HG03280 (cell line): ENCODE measurements around the gene HOXC11.
A peak's percentile ranks its signal among the peaks of the same experiment; 100 is the strongest.

Source experiments
- ATAC-seq: cut with Tn5 transposase; IDR thresholded peaks from one replicate; pipeline ENCODE4 v1.9.1; 2021; ENCODE audit warnings: mild to moderate bottlenecking, moderate library complexity; ENCODE audit not compliant: unreplicated experiment

The HOXC11 gene

DNA sequence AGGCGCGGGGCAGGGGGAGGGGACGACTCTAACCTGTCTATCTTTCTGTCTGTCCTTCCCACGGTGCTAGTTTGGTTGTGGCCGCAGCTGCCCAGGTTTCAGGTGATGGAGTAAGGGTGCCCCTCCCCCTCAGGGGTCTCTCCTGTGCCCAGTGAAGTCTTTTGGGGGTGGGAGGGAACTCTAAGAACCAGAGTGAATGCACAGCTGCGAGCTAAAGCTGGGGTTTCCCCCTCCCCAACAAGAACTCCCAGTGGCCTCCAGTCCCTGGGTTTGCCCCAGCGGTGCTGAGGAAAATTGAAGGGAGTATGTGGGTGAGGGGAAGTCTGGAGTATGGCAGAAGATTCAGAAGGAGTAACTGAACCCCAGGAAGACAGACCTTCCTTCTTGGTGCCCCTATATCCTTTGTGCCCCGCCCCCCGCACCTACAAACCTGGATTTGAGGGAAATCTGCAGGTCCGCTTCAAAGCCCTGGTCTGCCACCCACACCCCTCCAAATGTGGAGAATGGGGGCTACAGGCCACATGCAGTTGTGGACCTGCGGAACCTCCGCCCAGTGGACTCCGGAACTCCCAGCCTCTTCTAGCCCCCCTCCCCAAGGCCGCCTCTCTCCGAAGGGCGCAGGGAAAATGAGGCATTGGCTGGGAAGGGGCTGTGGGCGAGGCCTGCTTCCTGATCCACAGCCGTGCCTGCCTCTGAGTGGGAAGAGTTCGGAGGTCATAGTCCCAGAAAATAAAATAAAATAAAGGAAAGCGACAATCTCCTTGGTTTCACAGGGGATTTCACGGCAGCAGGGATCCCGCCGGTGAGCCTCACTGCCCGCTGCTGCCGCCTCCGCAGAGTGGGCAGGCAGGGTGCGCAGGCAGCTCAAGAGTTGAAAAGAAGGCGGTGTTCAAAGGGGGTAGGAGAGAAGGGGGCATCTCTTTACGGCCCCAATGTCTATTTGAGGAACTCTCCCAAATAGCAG, 23.6 kb downstream of the HOXC11 start:
- ATAC-seq: no peak

DNA sequence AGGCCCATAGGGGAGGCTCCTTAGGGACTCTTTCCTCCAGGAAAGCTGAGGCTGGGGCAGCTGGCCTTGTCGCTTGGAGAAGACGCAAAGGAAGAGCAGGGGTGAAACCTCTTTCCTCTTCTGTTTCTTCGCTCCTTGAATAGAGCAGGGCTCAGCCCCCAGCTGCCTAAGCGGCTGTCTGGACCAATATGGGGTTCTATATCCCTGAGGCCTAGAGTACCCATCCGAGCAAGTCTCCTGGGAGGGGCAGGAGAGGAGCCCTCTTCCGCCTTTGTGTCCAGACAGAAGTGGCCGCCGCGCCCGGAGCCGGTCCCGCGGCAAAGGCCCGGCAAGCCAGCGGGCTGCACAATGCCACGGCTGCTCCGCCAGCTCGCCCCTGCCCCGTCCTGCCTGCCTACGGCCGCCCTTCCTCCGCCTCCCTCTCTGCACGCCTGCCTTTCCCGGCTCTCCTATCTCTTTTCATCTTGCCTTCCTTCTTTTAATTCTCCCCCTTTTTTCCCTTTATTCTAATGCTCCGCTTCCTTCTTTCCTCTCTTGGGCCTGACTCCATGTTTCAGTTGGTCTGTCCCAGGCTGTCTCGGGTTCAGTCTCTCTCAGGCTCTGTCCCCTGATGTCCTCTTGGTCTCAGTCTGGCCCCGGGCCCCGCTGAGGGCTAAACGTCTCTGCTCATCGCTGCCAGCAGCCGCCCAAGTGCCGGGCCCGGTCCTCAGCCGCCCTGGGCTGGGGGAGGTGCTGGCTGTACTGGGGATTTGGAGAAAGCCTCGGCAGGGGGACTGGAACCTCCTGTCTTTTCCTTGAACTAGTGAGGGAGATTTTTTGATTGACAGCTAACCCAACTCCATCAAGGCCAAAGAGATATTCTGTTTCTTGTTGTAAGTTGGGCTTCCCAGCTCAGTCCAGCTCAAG, 24.5 kb downstream of the HOXC11 start:
- no peak for ATAC-seq

DNA sequence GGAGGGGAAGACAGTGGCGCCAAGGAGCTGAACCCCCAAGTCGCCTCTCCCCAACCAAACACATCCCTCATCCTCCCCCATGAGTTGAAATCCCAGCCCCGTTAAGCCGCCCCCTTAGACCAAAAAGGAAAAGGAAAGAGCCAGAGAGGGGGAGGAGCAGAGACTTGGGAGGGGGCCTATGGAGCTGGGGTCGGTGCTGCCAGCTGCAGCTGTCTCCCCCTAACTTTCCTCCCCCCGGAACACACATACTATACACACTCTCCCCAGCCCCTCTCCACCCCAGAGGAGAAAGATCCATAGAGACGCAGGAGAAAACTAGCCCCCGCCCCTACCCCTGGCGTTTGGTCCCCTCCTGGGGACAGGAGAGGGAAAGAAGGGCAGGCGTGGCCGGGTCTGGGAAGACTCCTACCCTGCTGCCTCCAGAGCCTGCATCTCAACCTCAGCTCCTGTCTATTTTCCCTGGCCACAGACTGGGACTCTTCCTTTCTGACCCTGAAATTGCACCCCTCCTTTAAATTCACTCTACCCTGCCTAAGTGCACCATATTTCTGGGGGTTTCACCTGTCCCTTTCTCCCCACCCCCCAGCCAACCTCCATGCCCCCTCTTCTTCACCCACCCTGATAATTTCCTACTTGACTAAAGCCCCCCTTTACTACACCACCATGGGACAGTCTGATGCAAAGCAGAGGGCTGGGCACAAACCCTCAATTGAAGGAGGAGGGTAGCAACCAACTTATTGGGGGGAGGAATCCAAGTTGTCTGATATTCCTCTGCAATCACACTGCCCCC, 25.4 kb downstream of the HOXC11 start:
- no peak for ATAC-seq

DNA sequence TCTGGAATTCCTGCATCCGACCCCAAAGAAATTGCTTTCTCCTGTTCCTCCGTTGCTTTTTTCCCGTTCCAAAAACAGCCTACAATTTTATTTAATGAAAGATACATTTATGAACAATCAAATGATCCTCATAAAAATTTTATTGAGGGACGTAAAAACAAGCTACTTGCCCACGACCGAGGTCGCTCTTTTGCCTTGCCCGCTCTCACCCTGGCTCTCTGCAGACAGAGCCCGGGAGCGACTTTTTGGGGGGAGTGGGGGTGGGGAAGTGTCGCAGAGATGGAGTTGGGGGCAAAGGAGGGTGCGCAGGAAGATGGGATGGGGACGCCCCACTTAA, 25.9 kb downstream of the HOXC11 start:
- no peak for ATAC-seq

DNA sequence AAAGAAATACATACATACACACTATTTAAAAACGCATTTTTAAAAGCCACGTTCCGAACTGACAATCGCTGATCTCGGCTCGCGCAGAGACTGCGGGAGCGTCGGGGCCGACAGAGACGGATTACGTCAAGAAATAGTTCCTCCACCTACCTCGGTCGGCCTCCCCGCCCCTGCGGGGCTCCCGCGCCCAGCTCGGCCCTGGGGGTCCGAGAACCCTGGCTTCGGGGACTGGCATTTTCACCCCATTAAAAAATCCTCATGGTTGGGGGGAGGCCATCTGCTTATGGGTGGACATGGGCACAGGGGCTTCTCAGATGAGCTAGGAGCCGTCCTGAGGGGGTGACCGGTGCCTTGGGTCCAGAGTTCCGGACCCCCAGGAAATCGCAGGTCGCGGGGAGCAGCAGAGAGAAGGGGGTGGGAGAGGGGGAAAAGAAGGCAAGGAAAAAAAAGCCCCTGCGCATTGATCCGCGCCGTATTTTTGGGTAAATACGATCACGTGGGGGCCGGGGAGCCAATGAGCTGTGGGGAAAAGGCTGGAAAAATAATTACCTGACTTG, 26.7 kb downstream of the HOXC11 start:
- no peak for ATAC-seq

DNA sequence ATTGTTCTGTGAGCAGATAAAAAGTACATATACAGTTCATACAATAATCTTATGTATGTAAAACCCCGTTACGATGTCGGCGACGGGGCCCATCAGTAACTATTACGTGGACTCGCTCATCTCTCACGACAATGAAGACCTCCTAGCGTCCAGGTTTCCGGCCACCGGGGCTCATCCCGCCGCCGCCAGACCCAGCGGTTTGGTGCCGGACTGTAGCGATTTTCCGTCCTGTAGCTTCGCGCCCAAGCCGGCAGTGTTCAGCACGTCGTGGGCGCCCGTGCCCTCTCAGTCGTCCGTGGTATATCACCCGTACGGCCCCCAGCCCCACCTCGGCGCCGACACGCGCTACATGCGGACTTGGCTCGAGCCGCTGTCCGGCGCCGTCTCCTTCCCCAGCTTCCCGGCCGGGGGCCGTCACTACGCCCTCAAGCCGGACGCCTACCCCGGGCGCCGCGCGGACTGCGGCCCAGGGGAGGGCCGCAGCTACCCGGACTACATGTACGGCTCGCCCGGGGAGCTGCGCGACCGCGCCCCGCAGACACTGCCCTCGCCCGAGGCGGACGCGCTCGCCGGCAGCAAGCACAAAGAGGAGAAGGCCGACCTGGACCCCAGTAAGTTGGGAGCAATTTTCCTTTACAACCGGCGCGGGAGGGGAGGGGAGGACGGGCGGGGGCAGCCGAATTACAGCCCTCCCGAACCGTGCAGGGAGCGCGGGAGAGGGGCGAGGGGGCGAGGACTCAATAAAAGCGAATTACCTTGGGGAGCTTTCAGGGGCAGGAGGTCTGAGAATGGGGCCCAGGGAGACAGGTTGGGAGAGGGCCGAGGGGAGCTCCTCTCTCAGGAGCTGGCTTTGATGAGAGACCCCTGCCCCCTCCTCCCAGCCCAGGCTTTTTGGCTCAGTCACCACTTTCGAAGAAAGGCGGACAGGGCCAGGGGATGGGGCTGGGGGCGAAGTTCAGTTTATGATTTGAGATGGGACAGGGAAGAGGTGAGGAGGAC, 27.5 kb downstream of the HOXC11 start, which contains the start of gene HOXC9:
TSS of gene HOXC9 (plus strand) at position 46 of the 999 bp plus-strand sequence. CDS start at position 74, 28 bp downstream.
- no peak for ATAC-seq

DNA sequence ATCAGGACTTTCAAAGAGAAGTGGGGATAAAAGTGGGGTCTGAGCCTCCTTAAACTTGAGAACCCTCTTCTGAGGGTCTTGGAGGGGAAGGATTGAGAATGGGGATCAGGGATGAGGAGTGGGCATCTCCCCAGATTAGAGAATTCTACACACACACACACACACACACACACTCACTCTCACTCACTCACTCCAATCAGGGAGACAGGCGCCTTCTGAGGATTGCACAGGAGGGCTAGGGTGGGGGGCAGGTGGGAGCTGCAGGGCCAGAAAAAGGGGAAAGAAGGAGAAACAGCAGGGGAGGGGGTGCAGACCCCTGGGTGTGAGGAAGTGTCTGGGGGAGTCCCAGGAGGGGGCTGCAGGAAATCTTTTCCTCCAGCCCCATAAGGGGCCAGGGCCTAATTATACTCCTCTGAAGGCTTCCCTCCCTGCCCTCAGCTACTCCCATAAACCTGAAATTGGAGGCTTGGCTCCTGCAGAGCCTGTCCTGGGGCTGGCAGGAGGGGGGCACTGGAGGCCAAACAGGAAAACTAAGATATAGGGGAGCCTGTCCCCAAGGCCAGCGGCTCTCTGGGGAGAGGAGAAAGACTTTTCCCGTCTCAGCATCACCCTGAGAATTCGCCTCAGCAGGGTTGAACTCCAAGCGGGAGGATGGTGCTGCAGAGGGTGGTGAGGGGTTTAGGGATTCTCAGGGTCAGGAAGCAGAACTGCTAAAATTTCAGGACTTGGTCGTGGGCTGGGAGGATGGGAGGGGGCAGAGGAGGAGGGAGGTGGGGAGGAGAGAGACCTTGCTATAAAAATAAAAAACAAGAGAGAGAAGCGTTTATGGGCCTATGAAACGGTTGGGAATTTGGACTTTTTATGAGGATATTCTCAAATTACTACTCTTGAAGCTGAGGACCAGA, 28.6 kb downstream of the HOXC11 start:
- no peak for ATAC-seq

DNA sequence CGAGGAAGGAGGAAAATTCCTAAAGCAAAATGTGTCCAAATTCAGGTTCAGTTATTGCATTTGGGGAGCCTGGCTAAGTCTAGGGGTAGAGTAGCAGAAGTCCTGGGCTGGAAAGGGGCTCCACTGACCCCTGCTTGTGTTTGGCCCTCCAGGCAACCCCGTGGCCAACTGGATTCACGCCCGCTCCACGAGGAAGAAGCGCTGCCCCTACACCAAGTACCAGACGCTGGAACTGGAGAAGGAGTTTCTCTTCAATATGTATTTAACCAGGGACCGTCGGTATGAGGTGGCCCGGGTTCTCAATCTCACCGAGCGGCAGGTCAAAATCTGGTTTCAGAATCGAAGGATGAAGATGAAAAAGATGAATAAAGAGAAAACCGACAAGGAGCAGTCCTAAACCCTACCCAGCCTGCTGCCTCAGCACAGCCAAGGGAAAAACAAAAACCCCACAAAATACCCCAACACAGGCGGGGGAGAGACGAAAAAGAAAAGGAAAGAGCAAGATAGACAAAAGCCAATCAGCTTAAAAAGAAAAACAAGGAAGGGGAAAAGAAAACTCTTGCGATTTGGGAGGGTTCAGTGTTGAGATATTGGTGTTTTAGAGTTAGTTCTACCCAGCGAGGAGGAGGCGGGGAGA, 29.5 kb downstream of the HOXC11 start:
- ATAC-seq: no peak

DNA sequence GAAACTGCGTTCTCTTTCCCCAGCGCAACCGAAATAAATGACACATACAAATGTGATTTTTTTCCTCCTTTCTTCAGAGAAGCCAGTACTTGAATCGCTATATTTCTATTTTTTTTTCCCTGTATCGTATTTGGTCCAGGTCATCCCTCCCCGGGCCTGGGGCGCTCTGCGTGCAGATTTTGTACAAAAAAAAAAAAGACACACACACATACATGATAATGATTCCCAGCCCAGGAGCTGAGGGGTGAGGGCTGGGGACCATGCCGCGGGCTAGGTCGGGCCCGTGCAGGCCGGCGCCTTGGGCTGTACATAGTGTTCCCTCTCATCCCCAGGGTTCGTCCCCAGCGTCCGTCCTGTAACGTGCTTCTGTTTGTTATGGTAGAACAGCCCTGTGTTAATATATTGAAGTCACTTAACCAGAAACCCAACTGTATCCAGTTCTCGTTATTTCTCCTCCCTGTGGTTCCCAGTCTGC, 30.0 kb downstream of the HOXC11 start:
- no peak for ATAC-seq

DNA sequence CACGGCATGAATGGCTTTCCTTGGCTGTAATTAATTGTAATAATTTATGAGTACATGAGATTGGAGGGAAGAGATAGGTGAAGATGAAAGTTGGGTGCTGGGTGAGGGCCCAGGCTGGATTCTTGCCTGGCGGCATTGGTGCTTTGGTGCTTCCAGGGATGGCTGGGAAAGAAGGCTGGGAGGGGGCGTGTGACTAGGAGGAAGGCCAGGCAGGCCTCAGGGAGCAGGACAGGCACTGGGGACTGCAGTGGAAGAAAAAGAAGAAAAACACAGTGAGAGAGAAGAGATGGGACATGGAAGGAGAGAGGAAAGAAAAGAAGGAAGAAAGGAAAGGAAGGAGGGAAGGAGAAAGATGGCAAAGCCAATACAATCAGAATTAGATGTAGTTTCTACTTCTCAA, 30.7 kb downstream of the HOXC11 start:
- ATAC-seq: no peak

DNA sequence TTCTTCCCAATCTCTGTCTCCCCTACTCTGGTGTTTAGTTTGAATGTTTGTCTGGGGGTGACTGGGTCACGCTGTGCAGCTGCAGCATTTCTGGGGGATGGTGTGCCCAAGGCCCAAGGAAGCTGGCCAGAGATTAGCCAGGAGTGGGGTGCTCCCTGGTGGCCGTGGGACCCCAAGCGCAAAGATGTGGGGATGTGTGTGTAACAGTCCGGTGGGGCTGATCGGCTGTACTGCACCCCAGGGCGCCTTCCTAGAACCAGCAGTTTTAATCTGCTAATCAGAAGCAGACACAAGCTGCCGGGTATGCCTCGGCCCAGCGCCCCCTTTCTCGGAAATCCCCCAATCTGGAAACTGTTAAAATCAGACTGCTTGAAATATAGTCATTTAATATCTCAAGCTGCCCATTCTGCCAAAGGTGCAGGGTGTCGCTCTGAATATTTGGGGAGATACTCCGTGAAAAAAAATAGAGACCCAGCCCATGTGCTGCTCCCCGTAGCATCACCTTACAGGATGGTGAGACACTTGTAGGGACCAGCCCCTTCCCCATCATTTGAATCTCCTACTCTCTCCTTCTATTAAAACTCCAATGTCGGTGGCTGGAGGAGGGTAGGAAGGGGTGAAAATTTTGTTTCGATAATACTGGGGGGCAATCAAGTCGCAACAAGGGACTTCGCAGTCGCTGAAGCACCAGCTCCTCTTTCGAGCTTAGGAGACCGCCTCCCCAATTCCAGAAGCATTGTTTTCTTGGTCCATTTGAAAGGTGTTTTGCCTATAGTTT, 31.3 kb downstream of the HOXC11 start:
- no peak for ATAC-seq

DNA sequence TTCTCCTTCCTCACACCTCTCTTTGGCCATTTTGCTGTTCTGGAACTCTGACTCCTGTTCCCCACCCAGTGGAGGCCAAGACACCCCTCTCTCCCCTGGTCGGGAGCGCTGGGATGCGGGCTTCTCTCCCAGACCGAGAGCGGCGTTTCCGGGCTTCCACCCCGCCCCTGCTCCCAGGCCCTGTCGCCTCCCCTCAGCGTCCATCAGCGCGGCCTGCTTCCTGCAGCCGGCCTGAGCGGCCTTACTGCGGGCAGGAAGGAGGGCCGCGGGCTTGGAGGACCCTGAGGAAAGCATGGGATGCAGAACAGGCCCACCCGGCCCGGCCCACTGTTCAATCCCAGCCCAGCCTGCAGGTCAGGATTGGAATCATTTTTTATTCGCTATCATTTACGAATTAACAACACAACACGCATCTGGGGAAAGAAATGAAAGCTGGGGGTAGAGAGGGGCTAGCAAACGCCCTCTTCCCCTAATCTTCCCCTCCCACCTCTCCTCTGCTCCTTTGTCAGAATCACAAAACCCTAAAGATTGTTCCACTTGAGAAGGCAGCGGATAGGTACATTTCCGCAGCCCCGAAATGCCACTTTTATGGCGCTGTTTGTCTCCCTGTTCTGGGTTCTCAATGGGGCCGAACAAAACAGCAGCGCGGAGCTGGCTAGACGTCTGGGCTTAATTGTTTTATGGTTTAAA, 32.1 kb downstream of the HOXC11 start:
- ATAC-seq: no peak

DNA sequence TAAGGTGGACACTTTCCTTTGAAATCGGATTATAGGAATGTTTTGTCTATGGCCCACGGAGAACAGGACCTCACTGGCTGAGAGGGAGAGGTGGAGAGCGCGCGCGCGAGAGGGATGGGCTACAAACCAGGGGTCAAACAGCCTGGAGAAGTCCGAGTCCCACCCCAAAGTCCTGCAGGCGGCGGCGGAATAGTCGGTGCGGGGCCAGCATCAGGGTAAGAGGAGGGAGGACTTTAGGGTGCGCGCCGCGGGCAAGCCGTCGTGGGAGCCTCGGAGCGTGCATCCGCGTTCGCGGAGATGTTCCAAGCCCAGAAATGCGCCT, 32.6 kb downstream of the HOXC11 start:
- no peak for ATAC-seq

DNA sequence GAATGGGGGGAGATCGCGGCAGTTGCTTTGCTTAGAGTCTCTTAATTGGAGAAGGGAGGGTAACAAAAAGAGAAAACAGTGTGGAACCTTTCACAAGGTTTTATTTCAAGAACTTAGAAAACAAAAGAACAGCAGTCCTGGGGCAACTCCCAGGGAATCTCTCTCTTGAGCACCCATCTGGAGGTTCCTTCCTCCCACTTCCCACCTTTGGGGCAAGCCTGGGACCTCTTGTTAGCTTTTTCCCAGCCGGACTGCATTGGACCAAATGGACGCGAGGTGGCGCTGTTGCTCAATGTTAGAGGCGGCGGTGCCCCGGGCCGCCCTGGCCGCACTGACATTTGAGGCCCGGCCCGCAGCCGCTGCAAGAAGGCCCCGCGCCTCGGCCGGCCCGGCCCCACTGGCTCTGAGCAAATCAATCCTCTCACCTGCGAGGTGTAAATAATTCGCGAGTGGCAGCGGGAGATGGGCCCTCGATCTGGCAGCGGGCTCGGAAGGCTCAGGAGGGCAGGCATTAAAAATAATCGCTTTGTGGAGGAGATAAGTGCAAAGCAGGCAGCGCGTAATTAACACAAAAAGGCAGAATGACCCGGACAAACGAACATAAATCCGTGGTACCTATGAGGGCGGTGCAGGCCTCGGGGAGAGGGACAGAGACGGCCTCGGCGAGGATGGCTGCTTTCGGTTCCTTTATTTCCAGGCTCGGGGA, 33.1 kb downstream of the HOXC11 start:
- ATAC-seq: peak; percentile 75

DNA sequence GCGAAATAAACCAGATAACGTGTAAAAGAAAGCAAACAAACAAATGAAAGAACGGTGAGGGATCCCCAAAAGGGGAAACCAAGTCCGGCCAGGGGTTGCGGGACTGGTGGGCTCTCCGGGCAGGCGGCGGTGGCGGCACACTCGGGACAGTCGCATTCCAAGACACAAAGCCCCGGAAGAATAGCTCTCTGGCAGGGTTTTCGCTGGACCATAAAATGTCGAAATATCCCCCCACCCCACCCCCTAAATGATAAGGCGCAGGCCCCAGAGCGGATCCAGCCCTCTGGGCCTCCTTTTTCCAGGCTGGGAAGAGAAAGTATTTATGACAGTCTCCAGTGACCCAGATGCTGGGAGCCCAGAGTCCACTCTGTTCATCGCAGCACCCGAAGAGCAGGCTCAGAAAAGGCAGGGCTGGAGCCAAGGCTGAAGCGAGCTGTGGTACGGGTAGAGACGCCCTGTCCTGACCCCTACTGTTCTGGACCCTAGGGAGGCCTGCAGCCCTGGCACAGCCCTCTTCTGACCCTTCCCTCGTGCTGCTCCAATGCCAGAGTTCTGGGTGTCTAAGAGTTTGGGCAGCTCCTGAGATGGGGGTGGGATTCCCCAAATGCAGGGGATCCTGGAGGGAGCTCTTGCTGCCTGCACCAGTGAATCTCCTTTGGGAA, 33.8 kb downstream of the HOXC11 start:
- ATAC-seq: no peak
